Heart left ventricle (tissue), 13 donors: ENCODE results near the gene G3BP1.

Source experiments
- CTCF ChIP-seq, 12 donors: fragments of 200-600 bp; sonication (generic) in 4 of 12; IDR thresholded peaks; one replicate each; pipeline versions ENCODE4 v1.5.0 to v1.8.0; 2018 to 2022; ENCODE audit warnings: antibody characterized with exemption in 12 of 12, mild to moderate bottlenecking in 5 of 12
- POLR2A ChIP-seq, 2 donors: fragments of 450-650 bp; IDR thresholded peaks; one replicate each; pipeline ENCODE4 v1.6.1; 2017; ENCODE audit warnings: antibody characterized with exemption in 2 of 2, mild to moderate bottlenecking in 2 of 2, moderate library complexity in 2 of 2
- donor health status: ischemic (EF 13 %, LVEDD 7.1; RV severe dilation, severe dysfunction).
- donor health status: DM: no; HTN: yes; CAD: no.
- donor health status: DM: no; HTN: no; CAD: no.
- donor health status: ischemic (EF 25% LVEDD 6.9; RV normal size, moderate dysfunction).
- donor health status: ischemic (EF 25% LVEDD 5.7; RV mildly dilated, moderate dysfunction).
- donor health status: ischemic (EF 35%, LVEDD 5.7; RV mildly dilated, moderate dysfunction).
- donor health status: nonischemic (EF 11% LVEDD 7.7; RV severe dilation, severe dysfunction).
- donor health status: DM: yes; HTN: yes; CAD: no.
- donor health status: PGD.
- donor health status: ischemic (EF 29% LVEDD 5.4; RV normal size, mild dysfunction).
- donor health status: nonischemic (EF 23%, LVEDD 6.1; RV moderate dilation, normal function).

GRCh38 chr5:151764801-151765200 lies 7.0 kb upstream of the G3BP1 start:
- no peak for TF ChIP-seq CTCF (IDR thresholded peaks at IDR 0.05)
- TF ChIP-seq POLR2A (IDR thresholded peaks at IDR 0.05): no peak
